Activated naive CD8-positive, alpha-beta T cell (primary cell): ENCODE data around the gene B3GNT5.

ENCODE experiments used
- H3K27ac Mint-ChIP-seq: one replicate; pipeline ENCODE4 v1.8.0; 2021; ENCODE audit warnings: mixed read lengths
- H3K27me3 Mint-ChIP-seq: one replicate; pipeline ENCODE4 v1.8.0; 2021; ENCODE audit warnings: mixed read lengths
- H3K36me3 Mint-ChIP-seq: one replicate; pipeline ENCODE4 v1.8.0; 2021; ENCODE audit warnings: mixed read lengths
- H3K4me1 Mint-ChIP-seq: one replicate; pipeline ENCODE4 v1.8.0; 2021; ENCODE audit warnings: low read depth, mixed read lengths
- H3K4me3 Mint-ChIP-seq: one replicate; pipeline ENCODE4 v1.8.0; 2021; ENCODE audit warnings: mild to moderate bottlenecking, mixed read lengths
- H3K9me3 Mint-ChIP-seq: one replicate; pipeline ENCODE4 v1.8.0; 2021; ENCODE audit warnings: low read depth, mixed read lengths

Gene B3GNT5

DNA sequence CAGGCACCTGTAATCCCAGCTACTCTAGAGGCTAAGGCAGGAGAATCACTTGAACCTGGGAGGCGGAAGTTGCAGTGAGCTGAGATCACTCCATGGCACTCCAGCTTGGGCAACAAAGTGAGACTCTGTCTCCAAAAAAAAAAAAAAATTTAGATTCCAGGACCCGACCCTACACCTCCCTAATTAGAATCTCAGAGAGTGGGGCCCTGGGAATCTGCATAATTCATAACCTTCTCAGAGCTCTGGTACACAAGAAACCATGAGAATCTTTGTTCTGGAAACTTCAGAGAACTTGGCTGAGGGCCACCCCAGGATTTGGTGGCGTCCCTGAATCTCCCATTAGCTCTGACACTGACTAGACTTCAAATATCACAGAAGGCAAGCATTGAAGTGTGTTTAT, 31.5 kb downstream of the B3GNT5 start:
- peak overlapping the region; percentile 97 for H3K27ac Mint-ChIP-seq
- peaks cover 3% of the 10 kb centered on the region for H3K36me3 Mint-ChIP-seq
- H3K4me1 Mint-ChIP-seq: peaks cover 44% of the 10 kb centered on the region
- H3K4me3 Mint-ChIP-seq: peak overlapping the region; percentile 85
- no peaks in the 10 kb centered on the region for H3K27me3 Mint-ChIP-seq
- H3K9me3 Mint-ChIP-seq: no peaks in the 10 kb centered on the region

DNA sequence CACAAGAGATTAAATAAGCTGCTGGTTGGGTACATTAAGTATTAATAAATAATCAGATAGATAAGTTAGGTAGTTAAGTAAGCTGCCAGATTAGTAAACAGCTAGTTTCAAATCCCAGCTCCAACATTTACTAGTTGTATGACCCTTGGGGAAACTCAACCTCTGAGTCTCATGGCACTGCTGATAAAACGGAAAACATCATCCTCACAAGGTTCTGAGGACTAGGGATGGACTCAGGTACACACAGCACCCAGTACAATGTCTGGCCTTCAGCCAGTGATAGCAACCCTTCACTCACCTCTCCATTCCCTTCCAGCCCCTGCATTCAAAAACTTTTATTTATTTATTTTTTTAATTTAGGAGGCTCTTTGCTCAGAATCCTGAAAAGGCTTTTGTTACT, 32.3 kb downstream of the B3GNT5 start:
- peak overlapping the region; percentile 85 for H3K4me3 Mint-ChIP-seq
- peaks cover 44% of the 10 kb centered on the region for H3K4me1 Mint-ChIP-seq
- H3K27ac Mint-ChIP-seq: peak overlapping the region; percentile 97
- H3K9me3 Mint-ChIP-seq: no peaks in the 10 kb centered on the region
- H3K36me3 Mint-ChIP-seq: peaks cover 3% of the 10 kb centered on the region
- H3K27me3 Mint-ChIP-seq: no peaks in the 10 kb centered on the region

DNA sequence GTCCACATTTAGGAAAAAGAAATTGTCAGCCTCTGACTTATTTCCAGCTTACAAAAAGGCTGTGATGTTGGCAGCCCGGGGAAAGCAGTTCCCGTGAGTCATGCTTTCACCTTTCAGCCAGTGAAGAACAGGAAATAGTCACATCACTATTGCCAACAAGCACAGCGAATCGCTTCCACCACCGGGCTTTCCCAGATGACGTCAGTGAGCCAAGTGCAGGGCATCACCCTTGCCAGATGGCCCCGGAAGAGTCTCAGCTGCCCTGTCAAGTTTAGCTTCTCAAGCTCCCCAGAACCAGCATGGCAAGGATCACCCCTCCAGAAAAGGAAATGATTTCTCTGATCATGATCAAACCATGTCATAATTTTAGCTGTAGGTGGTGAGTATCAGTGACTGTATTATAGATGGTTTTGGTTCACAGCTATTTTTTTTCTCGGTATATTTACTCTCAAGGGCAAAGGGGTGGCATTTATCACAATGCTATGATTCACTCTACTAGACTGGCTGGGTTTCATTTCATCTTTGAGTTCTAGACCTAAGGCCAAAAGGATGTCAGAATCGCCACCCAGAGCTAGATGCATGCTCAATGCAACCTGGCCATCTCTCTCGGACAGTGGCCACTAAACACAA, 32.9 kb downstream of the B3GNT5 start:
- Mint-ChIP-seq H3K4me1 (peaks cover 44% of the 10 kb centered on the region), H3K27ac (peak overlapping the region; percentile 97)

DNA sequence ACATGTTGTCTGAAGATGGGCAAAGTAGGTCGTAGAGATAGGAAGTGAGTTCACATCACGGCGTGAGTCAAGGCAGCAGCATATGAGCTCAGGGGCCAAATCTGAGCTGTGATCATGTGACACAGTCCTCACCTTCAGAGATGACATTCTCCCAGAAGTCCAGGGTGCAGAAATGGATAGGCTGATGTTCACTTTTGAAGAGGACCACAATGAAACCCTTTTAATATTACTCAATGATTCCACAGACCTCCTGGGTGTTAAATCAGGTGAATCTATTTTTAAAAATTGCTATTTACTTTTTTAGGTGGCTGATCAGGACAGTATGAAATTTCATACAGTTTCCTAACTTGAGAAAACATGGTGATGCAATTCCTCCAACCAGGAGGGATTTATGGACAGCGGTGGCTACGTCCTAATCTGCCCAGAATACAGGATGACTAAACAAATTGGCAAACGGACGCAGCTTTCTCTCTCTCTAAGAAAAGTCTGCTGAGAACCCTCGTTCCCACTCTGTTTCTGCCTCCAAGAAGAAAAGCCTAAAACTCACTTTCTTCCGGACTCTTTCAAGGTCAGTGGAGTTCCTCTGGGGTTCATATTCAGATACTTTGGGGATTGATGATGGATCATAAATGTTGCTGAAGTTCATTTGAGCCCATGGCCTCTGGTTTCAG, 34.4 kb downstream of the B3GNT5 start:
- H3K36me3 Mint-ChIP-seq: peaks cover 6% of the 10 kb centered on the region
- H3K9me3 Mint-ChIP-seq: no peaks in the 10 kb centered on the region
- H3K4me3 Mint-ChIP-seq: peak overlapping the region; percentile 85
- H3K27ac Mint-ChIP-seq: peak overlapping the region; percentile 97
- no peaks in the 10 kb centered on the region for H3K27me3 Mint-ChIP-seq
- peaks cover 44% of the 10 kb centered on the region for H3K4me1 Mint-ChIP-seq

More for the DNA sequence above, 32.9 kb downstream of the B3GNT5 start:
- Mint-ChIP-seq H3K36me3 (peaks cover 3% of the 10 kb centered on the region), H3K4me3 (peak overlapping the region; percentile 85), H3K9me3 (no peaks in the 10 kb centered on the region), H3K27me3 (no peaks in the 10 kb centered on the region)

DNA sequence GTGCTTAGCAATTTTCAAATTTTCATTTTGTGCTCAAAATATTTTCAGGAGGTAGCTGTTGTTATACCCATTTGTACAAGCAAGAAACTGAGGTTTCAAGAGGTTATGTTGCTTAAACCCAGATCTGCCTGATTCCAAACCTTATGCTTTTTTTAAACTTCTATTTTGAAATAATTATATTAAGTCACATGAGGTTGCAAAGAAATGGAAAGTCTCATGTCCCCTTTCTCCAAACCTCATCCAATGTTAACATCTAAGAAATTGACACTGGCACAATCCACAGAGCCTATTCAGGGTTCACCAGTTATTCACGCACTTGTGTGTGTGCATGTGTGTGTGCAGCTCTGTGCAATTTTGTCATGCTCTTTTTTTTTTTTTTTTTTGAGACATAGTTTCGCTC, 35.1 kb downstream of the B3GNT5 start:
- H3K27ac Mint-ChIP-seq: peak overlapping the region; percentile 97
- no peaks in the 10 kb centered on the region for H3K27me3 Mint-ChIP-seq
- H3K4me3 Mint-ChIP-seq: no peak overlapping the region
- H3K9me3 Mint-ChIP-seq: no peaks in the 10 kb centered on the region
- H3K36me3 Mint-ChIP-seq: peaks cover 6% of the 10 kb centered on the region
- H3K4me1 Mint-ChIP-seq: peaks cover 40% of the 10 kb centered on the region

DNA sequence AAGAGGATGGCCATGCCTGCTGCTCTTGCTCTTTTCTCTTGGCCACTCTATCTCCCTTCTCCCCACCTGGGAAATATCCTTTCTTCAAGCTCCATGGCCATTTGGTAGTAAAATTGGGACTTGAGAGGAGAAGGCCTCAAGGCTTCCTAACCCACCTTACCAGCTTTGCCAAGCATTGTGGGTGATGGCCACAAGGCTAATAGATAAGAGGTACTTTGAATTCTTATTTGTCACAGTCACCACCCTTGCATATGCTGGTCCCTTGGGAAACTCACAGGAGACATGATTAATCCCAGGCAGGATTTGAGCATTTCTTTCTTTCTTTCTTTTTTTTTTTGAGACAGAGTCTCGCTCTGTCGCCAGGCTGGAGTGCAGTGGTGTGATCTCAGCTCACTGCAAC, 37.2 kb downstream of the B3GNT5 start:
- no peak overlapping the region for H3K4me3 Mint-ChIP-seq
- no peak overlapping the region for H3K27ac Mint-ChIP-seq
- no peaks in the 10 kb centered on the region for H3K9me3 Mint-ChIP-seq
- peaks cover 25% of the 10 kb centered on the region for H3K4me1 Mint-ChIP-seq
- no peaks in the 10 kb centered on the region for H3K27me3 Mint-ChIP-seq
- H3K36me3 Mint-ChIP-seq: peaks cover 5% of the 10 kb centered on the region

DNA sequence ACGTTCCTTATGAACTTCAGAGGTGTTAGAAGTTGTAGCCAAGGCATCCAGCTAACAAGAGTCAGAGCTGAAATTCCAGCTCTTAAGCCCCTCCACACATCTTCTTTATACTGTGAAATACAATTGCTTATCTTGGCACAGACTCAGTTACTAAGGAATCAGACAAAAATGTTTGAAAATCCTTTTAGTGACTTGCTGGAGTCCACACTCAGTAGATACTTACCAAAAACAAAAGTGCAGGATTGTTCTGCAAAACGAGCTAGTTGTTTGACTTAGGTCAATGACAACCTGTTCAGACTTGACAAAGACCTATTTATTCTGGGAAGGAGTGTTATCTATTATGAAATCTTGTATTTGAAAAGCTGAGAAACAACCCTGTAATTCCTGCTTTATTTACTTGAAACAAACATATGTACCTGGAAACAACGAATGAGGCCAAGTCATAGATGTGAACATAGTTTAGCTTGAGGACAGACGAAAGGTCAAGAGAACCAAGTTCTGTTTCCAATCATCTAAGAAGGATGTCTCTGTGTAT, 38.5 kb downstream of the B3GNT5 start:
- Mint-ChIP-seq H3K27ac (no peak overlapping the region), H3K9me3 (no peaks in the 10 kb centered on the region), H3K4me3 (no peak overlapping the region), H3K4me1 (peaks cover 12% of the 10 kb centered on the region), H3K27me3 (no peaks in the 10 kb centered on the region), H3K36me3 (peaks cover 10% of the 10 kb centered on the region)

DNA sequence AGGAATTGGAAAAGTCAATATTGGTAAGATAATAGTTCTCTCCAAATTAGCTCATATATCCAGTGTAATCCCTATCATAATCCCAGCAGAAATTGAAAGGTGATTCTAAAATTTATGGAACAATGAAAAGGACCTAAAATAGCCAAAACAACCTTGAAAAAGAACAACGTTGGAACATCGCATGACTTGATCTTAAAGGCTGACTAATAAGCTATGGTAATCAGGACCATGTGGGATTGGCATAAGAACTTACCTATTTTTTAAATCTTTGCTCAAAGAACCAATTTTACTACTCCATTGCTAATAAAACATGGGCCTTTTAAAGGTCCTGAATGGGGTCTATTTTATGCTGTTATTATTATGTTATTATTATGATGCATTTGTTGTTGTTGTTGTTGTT, 40.9 kb downstream of the B3GNT5 start:
- Mint-ChIP-seq H3K27ac (no peak overlapping the region), H3K4me1 (no peaks in the 10 kb centered on the region), H3K4me3 (no peak overlapping the region), H3K36me3 (peaks cover 10% of the 10 kb centered on the region), H3K27me3 (no peaks in the 10 kb centered on the region), H3K9me3 (no peaks in the 10 kb centered on the region)

DNA sequence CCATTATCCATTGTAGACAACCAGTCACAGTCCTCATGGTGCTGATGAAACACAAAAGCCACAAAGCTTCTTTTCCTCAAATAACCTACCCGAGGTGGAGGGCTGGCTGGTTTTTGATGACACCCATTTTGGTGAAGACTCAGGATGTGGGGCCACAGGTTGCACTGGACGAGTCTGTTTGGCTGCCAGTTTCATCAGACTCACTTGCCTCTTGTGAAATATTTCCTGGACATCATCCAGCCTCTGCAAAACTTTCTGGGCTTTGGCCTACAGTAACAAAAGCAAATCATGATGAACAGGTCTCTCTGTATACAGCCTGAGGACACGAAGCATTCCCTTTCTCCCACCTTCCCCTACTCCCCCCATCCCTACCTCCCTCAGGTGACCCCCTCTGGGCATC, 42.2 kb downstream of the B3GNT5 start:
- Mint-ChIP-seq H3K27ac (no peak overlapping the region), H3K4me1 (no peaks in the 10 kb centered on the region), H3K27me3 (no peaks in the 10 kb centered on the region), H3K36me3 (peaks cover 10% of the 10 kb centered on the region), H3K4me3 (no peak overlapping the region), H3K9me3 (no peaks in the 10 kb centered on the region)

DNA sequence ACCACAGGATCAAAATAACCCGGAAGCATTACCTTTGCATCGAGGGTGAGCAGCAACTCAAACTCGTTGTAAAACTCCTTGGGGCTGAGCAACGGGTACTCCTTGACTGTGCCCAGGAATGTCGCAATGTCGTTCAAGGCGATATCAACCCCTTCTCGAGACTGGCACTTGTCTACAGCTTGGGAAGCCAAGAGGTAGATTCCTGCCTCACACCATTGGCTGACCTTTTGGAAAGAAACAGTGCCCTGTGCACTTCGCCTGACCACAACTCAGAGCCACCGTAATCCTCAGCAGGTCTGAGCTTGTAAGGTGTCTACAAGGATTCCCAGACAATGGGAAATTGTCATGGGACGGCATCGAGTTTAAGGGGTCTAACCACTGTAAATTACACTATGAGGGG, 43.9 kb downstream of the B3GNT5 start:
- no peaks in the 10 kb centered on the region for H3K9me3 Mint-ChIP-seq
- peaks cover 8% of the 10 kb centered on the region for H3K36me3 Mint-ChIP-seq
- peaks cover 1% of the 10 kb centered on the region for H3K4me1 Mint-ChIP-seq
- H3K4me3 Mint-ChIP-seq: no peak overlapping the region
- H3K27ac Mint-ChIP-seq: no peak overlapping the region
- H3K27me3 Mint-ChIP-seq: no peaks in the 10 kb centered on the region

DNA sequence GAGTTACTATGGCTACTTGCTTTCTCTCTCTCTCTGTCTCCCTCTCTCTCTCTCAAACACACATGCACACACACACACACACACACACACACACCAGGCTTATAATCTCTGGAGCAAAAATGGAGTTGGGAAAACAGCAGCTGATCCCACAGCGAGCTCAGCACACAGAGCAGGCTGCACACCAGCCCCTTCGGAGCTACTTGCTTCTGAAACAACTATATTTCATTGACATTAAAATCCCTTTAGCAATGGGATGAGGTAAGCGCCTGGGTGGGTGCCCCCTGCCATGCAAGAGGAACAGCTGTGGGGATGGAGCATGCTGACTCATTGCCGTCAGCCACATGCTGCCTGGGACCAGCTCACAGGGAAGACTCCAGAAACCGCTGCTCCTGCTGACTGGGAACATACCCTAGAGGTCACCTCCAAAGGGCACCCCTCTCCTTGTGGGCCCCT, 45.7 kb downstream of the B3GNT5 start:
- H3K36me3 Mint-ChIP-seq: peaks cover 7% of the 10 kb centered on the region
- H3K27ac Mint-ChIP-seq: no peak overlapping the region
- H3K4me1 Mint-ChIP-seq: peaks cover 2% of the 10 kb centered on the region
- H3K27me3 Mint-ChIP-seq: no peaks in the 10 kb centered on the region
- no peaks in the 10 kb centered on the region for H3K9me3 Mint-ChIP-seq
- no peak overlapping the region for H3K4me3 Mint-ChIP-seq

DNA sequence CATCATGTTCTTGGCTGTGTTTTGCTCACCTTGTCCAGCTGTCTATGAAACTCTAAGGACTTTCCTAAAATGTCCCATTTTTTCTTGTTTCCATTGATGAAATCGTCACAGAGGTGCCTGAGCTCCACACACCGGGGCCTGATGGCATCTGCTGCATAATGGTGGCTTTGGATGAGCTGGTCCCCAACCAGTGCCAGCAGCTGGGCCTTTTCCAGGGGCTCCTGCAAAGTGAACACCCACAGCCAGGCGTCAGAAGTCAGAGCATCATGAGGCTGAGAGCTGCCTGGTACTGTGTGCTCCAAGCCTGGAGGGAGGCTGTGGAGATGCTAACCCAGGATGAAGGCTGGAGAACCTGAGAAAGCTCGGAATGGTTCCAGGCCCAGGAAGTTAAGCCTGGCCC, 46.9 kb downstream of the B3GNT5 start:
- H3K27me3 Mint-ChIP-seq: peaks cover 2% of the 10 kb centered on the region
- no peaks in the 10 kb centered on the region for H3K9me3 Mint-ChIP-seq
- no peak overlapping the region for H3K4me3 Mint-ChIP-seq
- H3K4me1 Mint-ChIP-seq: peaks cover 2% of the 10 kb centered on the region
- no peak overlapping the region for H3K27ac Mint-ChIP-seq
- peaks cover 6% of the 10 kb centered on the region for H3K36me3 Mint-ChIP-seq

DNA sequence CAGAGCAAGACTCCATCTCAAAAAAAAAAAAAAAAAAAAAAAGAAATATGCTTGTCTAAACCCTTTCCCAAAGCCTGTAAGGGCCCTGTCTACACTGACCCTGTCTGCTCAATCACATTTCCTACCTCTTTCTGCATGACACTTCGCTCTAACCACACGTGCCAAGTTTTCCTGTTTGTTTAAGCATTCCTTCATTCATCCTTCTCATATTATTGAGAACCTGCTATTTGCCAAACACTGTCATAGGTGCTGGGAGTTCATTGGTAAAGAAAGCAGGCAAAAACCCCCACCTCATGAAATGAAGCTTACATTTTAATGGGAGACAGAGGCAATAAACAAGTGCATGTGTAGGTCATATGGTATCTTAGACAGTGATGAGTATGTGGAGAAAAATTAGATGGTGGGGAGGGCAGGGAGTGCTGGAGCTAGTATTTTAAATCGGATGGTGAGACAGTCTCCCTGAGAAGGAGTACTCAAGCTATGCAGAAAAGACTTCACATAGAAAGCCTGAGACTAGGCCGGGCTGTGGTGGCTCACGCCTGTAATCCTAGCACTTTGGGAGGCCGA, 48.0 kb downstream of the B3GNT5 start:
- H3K4me3 Mint-ChIP-seq: no peak overlapping the region
- H3K4me1 Mint-ChIP-seq: peaks cover 4% of the 10 kb centered on the region
- no peaks in the 10 kb centered on the region for H3K9me3 Mint-ChIP-seq
- H3K27ac Mint-ChIP-seq: no peak overlapping the region
- H3K27me3 Mint-ChIP-seq: peaks cover 2% of the 10 kb centered on the region
- peaks cover 4% of the 10 kb centered on the region for H3K36me3 Mint-ChIP-seq

DNA sequence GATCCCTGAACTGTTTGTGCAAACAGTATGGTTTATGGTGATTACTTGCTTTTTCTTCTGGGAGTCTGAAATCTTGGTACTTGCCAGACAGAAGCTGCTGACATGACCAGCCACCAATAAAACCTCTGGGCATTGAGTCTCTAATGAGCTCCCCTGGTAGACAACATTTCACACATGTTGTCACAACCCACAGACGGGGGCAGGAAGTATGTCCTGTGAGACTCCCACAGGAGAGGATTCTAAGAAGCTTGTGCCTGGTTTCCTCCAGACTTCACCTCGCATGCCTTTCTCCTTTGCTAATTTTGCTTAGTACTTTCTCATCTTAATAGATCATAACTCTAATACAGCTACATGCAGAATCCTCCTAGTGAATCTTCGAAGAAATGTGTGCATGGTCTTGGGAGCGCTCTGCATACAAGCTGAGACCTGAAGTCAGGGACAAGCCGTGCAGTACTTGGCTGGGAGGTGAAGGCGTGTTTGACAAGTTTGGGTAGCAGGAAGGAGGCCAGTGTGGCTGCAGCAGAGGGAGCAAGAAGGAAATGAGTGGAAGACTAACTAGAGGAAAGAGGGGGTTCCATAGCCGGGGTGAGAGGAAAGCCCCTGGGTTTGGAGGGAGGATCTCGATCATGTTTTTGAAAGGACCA, 49.0 kb downstream of the B3GNT5 start:
- Mint-ChIP-seq H3K27me3 (peaks cover 2% of the 10 kb centered on the region), H3K36me3 (no peaks in the 10 kb centered on the region), H3K9me3 (no peaks in the 10 kb centered on the region), H3K4me3 (no peak overlapping the region), H3K27ac (no peak overlapping the region), H3K4me1 (peaks cover 13% of the 10 kb centered on the region)

DNA sequence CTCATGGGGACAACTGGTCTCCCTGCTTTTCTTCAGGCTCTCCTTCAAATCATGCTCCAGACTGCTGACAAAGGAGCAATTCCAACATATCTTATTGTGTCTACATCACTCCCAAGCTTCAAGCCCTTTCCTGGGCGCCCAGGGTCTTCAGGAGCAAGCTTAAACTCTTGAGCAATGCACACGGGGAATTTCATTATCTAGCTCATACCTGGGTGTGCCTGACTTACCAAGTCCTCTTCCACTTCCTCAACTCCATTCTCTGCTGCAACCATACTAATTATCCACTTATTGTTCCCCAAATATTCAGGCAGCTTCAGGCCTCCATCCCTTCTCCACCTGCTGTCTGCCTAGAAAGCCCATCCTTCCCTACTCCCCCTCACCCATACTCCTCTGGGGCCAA, 50.6 kb downstream of the B3GNT5 start:
- Mint-ChIP-seq H3K27me3 (peaks cover 2% of the 10 kb centered on the region), H3K36me3 (no peaks in the 10 kb centered on the region), H3K4me1 (peaks cover 27% of the 10 kb centered on the region), H3K27ac (no peak overlapping the region), H3K4me3 (no peak overlapping the region), H3K9me3 (no peaks in the 10 kb centered on the region)
